ENCODE data around the gene REX1BD. TPM values are rescaled to one million over a fixed set of nuclear protein-coding genes. Genes with fewer than 3 reads are reported as not detected.

REX1BD gene
- total and polyA plus RNA-seq, 2 of the 8 experiments (the other 6 are each of a cell fraction or from before 2014, with no cell fraction given) = 56.8 to 62.7 TPM

DNA sequence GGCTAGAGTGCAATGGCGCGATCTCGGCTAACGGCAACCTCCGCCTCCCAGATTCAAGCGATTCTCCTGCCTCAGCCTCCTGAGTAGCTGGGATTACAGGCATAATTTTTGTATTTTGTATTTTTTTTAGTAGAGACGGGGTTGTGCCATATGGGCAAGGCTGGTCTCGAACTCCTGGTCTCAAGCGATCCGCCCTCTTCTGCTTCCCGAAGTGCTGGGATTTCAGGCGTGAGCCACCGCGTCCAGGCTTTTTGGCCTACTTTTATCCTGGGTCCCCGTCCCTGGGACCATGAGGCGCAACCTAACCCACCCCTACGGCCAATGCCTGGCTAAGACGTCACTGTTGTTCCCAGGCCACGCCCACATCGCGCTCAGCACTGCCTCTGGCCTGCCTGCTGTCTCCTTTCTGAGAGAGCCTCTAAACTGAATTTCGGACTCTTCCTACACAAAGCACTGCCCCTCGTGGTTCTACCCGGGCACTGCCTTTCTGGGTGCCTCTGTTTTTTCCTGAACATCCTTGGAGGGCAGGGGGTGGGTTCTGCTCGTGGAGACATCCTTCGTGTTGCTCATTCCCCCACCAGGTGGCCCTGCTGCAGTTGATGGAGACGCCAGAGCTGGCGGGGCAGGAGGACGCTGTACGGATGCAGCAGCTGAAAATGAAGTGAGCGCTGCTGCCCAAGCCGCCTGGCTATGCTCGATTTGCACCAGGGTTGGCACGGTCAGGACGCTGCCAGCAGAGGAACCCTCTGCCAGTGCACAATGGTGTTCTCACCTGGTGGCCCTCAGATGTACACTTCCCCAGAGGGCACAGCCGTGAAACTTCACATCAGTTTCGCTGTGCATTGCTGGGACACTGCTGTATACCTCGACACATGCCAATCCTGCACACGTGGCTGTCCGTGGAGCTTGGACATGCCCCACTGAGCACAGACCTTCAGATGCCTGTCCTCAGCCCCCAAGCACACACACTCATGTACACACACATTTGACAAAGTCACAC, 2.0 kb downstream of the REX1BD start (continued):
- no peak; the same call in 1 of the 2 replicates for TF ChIP-seq E2F6 (IDR thresholded peaks at IDR 0.05)
- TF ChIP-seq MAFK (IDR thresholded peaks at IDR 0.05; ENCODE audit: low read depth, low read length) = no peak
- no peak for TF ChIP-seq CEBPB (IDR thresholded peaks at IDR 0.05; ENCODE audit: low read depth, low read length)
- no peak for TF ChIP-seq SAP30 (IDR thresholded peaks at IDR 0.05; ENCODE audit: insufficient read depth, insufficient replicate concordance, low read length)
- TF ChIP-seq, protein P1, sequence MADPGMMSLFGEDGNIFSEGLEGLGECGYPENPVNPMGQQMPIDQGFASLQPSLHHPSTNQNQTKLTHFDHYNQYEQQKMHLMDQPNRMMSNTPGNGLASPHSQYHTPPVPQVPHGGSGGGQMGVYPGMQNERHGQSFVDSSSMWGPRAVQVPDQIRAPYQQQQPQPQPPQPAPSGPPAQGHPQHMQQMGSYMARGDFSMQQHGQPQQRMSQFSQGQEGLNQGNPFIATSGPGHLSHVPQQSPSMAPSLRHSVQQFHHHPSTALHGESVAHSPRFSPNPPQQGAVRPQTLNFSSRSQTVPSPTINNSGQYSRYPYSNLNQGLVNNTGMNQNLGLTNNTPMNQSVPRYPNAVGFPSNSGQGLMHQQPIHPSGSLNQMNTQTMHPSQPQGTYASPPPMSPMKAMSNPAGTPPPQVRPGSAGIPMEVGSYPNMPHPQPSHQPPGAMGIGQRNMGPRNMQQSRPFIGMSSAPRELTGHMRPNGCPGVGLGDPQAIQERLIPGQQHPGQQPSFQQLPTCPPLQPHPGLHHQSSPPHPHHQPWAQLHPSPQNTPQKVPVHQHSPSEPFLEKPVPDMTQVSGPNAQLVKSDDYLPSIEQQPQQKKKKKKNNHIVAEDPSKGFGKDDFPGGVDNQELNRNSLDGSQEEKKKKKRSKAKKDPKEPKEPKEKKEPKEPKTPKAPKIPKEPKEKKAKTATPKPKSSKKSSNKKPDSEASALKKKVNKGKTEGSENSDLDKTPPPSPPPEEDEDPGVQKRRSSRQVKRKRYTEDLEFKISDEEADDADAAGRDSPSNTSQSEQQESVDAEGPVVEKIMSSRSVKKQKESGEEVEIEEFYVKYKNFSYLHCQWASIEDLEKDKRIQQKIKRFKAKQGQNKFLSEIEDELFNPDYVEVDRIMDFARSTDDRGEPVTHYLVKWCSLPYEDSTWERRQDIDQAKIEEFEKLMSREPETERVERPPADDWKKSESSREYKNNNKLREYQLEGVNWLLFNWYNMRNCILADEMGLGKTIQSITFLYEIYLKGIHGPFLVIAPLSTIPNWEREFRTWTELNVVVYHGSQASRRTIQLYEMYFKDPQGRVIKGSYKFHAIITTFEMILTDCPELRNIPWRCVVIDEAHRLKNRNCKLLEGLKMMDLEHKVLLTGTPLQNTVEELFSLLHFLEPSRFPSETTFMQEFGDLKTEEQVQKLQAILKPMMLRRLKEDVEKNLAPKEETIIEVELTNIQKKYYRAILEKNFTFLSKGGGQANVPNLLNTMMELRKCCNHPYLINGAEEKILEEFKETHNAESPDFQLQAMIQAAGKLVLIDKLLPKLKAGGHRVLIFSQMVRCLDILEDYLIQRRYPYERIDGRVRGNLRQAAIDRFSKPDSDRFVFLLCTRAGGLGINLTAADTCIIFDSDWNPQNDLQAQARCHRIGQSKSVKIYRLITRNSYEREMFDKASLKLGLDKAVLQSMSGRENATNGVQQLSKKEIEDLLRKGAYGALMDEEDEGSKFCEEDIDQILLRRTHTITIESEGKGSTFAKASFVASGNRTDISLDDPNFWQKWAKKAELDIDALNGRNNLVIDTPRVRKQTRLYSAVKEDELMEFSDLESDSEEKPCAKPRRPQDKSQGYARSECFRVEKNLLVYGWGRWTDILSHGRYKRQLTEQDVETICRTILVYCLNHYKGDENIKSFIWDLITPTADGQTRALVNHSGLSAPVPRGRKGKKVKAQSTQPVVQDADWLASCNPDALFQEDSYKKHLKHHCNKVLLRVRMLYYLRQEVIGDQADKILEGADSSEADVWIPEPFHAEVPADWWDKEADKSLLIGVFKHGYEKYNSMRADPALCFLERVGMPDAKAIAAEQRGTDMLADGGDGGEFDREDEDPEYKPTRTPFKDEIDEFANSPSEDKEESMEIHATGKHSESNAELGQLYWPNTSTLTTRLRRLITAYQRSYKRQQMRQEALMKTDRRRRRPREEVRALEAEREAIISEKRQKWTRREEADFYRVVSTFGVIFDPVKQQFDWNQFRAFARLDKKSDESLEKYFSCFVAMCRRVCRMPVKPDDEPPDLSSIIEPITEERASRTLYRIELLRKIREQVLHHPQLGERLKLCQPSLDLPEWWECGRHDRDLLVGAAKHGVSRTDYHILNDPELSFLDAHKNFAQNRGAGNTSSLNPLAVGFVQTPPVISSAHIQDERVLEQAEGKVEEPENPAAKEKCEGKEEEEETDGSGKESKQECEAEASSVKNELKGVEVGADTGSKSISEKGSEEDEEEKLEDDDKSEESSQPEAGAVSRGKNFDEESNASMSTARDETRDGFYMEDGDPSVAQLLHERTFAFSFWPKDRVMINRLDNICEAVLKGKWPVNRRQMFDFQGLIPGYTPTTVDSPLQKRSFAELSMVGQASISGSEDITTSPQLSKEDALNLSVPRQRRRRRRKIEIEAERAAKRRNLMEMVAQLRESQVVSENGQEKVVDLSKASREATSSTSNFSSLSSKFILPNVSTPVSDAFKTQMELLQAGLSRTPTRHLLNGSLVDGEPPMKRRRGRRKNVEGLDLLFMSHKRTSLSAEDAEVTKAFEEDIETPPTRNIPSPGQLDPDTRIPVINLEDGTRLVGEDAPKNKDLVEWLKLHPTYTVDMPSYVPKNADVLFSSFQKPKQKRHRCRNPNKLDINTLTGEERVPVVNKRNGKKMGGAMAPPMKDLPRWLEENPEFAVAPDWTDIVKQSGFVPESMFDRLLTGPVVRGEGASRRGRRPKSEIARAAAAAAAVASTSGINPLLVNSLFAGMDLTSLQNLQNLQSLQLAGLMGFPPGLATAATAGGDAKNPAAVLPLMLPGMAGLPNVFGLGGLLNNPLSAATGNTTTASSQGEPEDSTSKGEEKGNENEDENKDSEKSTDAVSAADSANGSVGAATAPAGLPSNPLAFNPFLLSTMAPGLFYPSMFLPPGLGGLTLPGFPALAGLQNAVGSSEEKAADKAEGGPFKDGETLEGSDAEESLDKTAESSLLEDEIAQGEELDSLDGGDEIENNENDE (IDR thresholded peaks at IDR 0.05; ENCODE audit: insufficient replicate concordance, low read length) = no peak
- no peak for TF ChIP-seq EZH2 (IDR thresholded peaks at IDR 0.05; ENCODE audit: low read depth, low read length, severe bottlenecking)
- TF ChIP-seq KDM4A (IDR thresholded peaks at IDR 0.05; ENCODE audit: low read depth, low read length, severe bottlenecking) = no peak
- TF ChIP-seq EGR1 (IDR thresholded peaks at IDR 0.05; ENCODE audit: borderline replicate concordance, low read depth, low read length) = no peak
